Renal cortical epithelial cell (primary cell): ENCODE measurements around the gene OR51E1. TPM values are rescaled to one million over a fixed set of nuclear protein-coding genes. Genes with fewer than 3 reads are reported as not detected.

Experiments used
- total RNA-seq: library from RNA; depleted of rRNA; stranded (reverse); fragments of >200 nt; gene quantifications from 2 replicates; pipeline ENCODE4 v1.2.3, GENCODE V29; 2014

The OR51E1 gene
- total RNA-seq, 1 donor from 2014 or later, result not detected

Other genes with a start within 250 kb of the OR51E1 start
- gene OR52K2, start 194.7 kb upstream of the OR51E1 start, total RNA-seq, result not detected in 2 replicates
- not detected in 2 replicates for gene OR52K1, start 161.3 kb upstream of the OR51E1 start, total RNA-seq
- not detected in 2 replicates for gene OR52M1, start 98.8 kb upstream of the OR51E1 start, total RNA-seq
- gene OR52I2, start 62.2 kb upstream of the OR51E1 start, total RNA-seq, result not detected in 2 replicates
- not detected in 2 replicates for gene OR52I1, start 49.9 kb upstream of the OR51E1 start, total RNA-seq
- gene TRIM68, start 35.8 kb upstream of the OR51E1 start, total RNA-seq, result 10.4 and 24.4 TPM in 2 replicates
- gene OR51D1, start 6.5 kb upstream of the OR51E1 start, total RNA-seq, result not detected in 2 replicates
- gene OR51E2, start 53.9 kb downstream of the OR51E1 start, total RNA-seq, result not detected in 2 replicates
- gene MMP26, start 60.8 kb downstream of the OR51E1 start, total RNA-seq, result not detected in 2 replicates
- gene OR51F1, start 126.0 kb downstream of the OR51E1 start, total RNA-seq, result not detected in 2 replicates
- gene OR52R1, start 160.4 kb downstream of the OR51E1 start, total RNA-seq, result not detected in 2 replicates
- not detected in 2 replicates for gene OR51F2, start 177.3 kb downstream of the OR51E1 start, total RNA-seq
- gene OR51S1, start 205.2 kb downstream of the OR51E1 start, total RNA-seq, result not detected in 2 replicates
- gene OR51T1, start 237.9 kb downstream of the OR51E1 start, total RNA-seq, result not detected in 2 replicates